ENCODE measurements around the gene ZSCAN5B.
"Not testable (repeated sequence)": the region's sequence is repeated elsewhere in the genome, so short reads cannot be mapped to it uniquely, and the experiment has no call there.

ZSCAN5B gene

DNA sequence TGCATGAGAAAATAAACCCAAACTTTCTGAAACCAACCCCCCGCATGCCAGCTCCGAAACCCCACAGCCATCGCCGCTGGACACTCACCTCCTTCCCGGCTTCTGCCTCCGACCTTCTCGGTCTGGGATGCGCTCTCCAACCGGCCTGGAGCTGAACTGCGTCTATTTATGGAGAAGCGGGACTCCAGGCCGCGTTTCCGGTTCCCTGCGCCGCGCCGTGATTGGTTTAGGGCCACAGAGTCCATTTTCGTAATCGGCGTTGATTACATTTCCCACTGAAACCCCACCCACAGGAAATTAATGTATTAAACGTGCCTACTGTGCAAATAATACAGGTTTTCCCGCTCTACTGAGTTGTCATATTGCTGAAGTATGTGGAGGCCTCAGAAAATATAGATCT, at the start of gene ZSCAN5B:
ZSCAN5B (minus strand) TSS at position 138 of the 400 bp plus-strand sequence. CDS start 4,731 bp downstream, outside the sequence.
- not testable (repeated sequence) for DNase-seq

DNA sequence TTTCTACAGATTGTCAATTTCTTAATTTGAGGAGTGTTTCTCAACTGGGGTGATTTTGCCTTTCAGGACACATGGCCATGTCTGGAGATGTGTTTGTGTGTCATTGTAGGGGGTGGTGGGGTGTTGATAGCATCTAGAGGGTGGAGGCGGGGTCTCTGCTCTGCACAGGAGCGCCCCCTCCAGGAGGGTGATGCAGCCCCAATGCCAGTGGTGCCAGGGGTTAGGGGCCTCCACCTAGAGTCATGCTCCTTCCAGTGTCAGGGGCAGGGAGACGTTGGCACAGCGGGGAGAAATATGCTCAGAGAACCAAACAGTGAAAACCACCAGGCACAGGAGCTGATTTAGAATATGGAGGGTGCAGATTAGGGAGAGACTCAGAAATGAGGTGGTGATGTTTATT, 48.2 kb upstream of the ZSCAN5B start:
- not testable (repeated sequence) for DNase-seq

GRCh38 chr19:56245121-56245740, 47.6 kb upstream of the ZSCAN5B start:
- no peak for DNase-seq

DNA sequence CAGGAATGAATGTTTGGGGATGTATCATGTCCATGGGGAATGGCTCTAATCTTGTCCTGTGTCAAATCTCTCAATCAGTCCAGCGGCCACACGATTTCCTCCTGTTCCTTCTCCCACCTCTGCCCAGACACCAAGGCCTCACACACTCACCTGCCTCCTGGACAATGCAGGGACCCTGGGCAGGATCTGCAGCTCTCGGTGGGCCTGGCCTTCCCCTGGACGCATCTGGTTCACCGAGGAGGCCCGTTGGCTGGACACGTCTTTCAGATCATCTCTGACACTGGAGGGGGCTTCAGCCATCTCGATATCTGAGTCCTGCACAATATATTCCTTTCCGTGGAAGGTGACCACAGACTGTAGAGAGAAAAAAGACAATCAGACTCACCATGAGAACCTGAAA, 25.9 kb upstream of the ZSCAN5B start:
- no peak for DNase-seq

DNA sequence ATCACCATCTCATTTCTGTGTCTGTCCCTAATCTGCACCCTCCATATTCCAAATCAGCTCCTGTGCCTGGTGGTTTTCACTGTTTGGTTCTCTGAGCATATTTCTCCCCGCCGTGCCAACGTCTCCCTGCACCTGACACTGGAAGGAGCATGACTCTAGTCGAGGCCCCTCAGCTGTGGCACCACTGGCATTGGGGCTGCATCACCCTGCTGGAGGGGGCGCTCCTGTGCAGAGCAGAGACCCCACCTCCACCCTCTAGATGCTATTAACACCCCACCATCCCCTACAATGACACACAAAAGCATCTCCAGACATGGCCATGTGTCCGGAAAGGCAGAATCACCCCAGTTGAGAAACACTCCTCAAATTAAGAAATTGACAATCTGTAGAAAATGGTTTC, 25.3 kb upstream of the ZSCAN5B start:
- DNase-seq: no peak

DNA sequence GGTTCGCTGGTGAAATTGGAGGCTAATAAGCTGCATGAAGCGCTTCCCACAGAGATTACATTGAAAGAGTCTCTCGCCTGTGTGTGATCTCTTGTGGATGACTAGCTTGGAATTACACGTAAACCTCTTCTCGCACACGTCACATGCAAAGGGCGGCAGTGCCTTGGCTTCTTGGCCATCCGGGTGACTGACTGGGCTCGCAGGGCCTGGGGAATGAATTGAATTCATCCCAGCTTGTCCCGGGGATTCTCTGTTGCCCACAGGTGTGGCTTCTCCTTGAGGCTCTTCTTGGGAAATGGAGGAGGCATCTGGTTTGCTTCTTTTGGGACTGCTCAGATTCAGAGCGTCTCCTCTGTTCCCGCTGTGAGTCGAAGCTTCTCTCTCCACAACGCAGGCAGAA, 24.3 kb upstream of the ZSCAN5B start:
- DNase-seq: no peak

- DNase-seq: peak; percentile 55
Measured at GRCh38 chr19:56221442-56221841, 23.9 kb upstream of the ZSCAN5B start.

DNA sequence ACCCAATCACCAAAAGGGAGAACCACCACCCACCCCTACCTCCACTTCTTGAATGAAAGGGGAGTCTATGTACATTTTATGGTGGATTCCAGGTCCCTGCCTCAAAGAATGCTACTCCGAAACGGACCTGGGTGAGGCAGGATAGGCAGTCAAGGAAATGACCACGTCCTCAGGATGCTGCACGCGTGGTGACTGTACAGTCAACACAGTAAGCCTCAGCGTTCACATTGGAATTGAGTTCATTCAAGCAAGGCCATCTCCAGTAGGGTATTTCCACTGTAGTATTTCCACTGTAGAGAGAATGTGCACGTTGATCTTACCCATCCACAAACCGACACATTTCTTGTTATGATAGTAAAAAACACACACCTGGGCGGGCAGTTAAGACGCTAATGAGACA, 21.4 kb upstream of the ZSCAN5B start:
- DNase-seq: no peak

DNA sequence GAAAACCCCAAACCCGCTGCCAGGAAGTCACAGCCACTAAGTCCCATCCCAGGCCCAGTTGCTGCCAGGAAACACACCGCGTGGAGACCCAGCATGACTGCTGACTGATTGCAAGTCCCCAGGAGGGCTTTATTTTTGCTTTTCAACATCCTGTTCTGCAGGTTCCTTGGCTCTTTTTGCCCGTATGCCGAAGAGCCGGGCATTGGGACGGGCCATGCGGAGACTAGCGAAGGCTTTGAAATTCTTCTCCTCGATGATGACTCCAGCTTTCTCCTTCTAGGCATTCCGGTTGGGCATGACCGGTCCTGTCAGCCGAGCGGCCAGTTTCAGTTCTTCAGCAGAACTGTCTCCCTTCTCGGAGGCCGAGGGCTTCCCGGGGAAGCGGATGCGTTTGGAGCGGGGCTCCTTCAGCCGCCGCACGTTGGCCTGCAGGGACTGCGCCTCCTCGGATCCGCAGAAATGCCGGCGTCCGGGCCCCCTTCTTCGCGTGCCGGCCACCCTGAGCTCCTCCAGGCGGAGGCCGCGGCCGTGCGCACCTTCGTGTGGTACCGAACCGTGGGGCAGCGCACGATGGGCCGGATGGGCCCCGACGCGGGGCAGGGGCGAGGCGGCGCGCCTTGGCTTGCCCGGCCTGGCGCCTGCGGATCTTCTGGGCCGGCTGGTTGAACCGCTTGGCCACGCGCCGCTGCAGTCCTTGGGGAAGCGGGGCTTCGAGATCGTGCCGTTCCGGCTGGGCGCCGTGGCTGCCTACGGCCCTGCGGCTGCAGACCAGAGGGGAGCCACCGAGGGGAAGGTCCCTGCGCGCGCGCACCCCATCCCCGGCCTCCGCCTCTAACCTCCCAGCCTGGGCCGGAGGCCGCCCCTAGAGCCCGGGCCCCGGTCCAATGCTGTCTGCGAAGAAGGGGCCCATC, 19.7 kb upstream of the ZSCAN5B start:
- DNase-seq: peak; percentile 77

DNA sequence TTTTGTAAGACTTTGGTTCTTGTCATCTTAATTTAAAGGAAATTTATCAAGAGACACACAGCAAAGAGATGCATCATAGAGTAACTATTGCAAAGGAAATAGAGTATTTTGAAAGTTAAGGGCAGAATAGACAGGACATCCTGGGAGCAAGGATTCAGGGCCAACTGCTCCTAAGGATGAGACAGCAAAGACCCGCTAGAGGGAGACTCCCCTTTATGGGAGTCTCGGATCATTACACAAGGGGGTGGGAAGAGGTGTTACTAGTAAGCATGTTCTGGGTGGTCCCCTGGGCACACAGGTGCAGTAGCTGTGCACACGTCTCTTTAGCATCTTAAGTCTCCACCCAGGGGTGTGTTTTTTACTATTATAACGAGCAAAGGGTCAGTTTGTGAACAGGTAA, 14.1 kb upstream of the ZSCAN5B start:
- no peak for DNase-seq

DNA sequence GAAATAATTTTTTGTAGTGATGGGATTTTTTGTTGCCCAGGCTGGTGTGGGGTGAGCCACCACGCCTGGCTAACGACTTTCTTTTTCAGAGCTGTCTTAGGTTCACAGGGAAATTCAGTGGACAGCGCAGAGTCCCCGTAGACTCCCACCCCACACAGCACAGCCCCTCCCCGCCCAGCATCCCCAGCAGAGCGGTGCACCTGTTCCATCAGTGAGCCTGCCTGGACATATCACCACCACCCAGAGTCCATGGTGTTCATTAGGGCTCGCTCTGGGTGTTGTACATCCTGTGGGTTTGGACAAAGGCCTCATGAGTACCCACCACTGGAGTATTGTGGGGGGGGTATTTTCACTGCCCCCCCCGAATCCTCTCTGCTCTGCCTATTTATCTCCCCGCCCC, 12.5 kb upstream of the ZSCAN5B start:
- not testable (repeated sequence) for DNase-seq

- no peak for DNase-seq
Measured at GRCh38 chr19:56209091-56209490, 11.5 kb upstream of the ZSCAN5B start.

- not testable (repeated sequence) for DNase-seq
Measured at GRCh38 chr19:56207581-56207980, 10.0 kb upstream of the ZSCAN5B start.

- DNase-seq: no peak
Measured at GRCh38 chr19:56201973-56202372, 4.4 kb upstream of the ZSCAN5B start, which contains the start of gene ZSCAN5C. Gene ZSCAN5C (plus strand): TSS chr19:56202273. CDS start chr19:56205914, 3,641 bp downstream.

GRCh38 chr19:56199687-56200086, 2.1 kb upstream of the ZSCAN5B start:
- DNase-seq: no peak

GRCh38 chr19:56193981-56194640, 3.5 kb downstream of the ZSCAN5B start:
- DNase-seq: no peak

- no peak for DNase-seq
Measured at GRCh38 chr19:56191711-56192110, 5.9 kb downstream of the ZSCAN5B start.

- DNase-seq: no peak
Measured at GRCh38 chr19:56191115-56191514, 6.5 kb downstream of the ZSCAN5B start.

DNA sequence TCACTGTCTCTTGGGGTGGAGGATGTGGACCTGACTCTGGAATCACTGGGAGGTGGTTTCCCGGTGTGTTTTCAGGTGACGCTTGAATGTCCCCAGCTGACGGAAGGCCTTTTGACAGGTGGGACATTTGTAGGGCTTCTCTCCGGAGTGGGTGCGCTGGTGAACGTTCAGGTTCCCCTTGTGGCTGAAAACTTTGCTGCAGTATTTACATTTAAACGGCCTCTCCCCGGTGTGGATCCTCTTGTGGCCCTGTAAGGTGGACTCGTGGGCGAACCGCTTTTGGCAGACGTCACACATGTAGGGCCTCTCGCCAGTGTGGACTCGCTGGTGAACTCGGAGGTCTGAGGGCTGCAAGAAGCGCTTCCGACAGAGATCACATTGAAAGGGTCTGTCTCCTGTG, 7.8 kb downstream of the ZSCAN5B start:
- DNase-seq: no peak

GRCh38 chr19:56177564-56178243, 19.9 kb downstream of the ZSCAN5B start:
- no peak for DNase-seq

GRCh38 chr19:56176881-56177280, 20.7 kb downstream of the ZSCAN5B start:
- DNase-seq: no peak

GRCh38 chr19:56176310-56176709, 21.3 kb downstream of the ZSCAN5B start:
- not testable (repeated sequence) for DNase-seq

- DNase-seq: not testable (repeated sequence)
Measured at GRCh38 chr19:56175861-56176307, 21.7 kb downstream of the ZSCAN5B start, which contains the start of gene GALP. Gene GALP (plus strand): TSS chr19:56176008. CDS start chr19:56177109, 1,101 bp downstream.
